H1 (cell line): ENCODE measurements around the gene ZNF683. TPM values are rescaled to one million over a fixed set of nuclear protein-coding genes. Genes with fewer than 3 reads are reported as not detected.

Experiments
- CTCF ChIA-PET: fragments of 300-600 bp; sonication (Branson Sonifier 250); formaldehyde crosslinking; loops from one replicate; lab custom pipeline; 2021; ENCODE audit not compliant: partially characterized antibody; lab: Charles Lee
- POLR2A ChIA-PET: fragments of 300-600 bp; sonication (Branson Sonifier 250); formaldehyde crosslinking; loops from one replicate; lab custom pipeline; 2021; ENCODE audit warnings: inconsistent platforms; ENCODE audit not compliant: partially characterized antibody; lab: Charles Lee
- DNase-seq, 2 experiments: peaks; one replicate each; pipeline versions ENCODE4 v3.0.0 to v3.0.0-alpha.2; 2010 to 2022; ENCODE audit warnings: low spot score in 2 of 2, low read depth in 1 of 2, mixed read lengths in 1 of 2
- FAIRE-seq: peaks from 2 replicates; lab custom pipeline; 2011; peaks lifted over from hg19 to GRCh38; lab: Jason Lieb, UNC
- H2AFZ ChIP-seq: 2 replicates; pipeline ENCODE4 v1.8.1; 2012; ENCODE audit warnings: low read length, inconsistent platforms
- H2AK5ac ChIP-seq: 2 replicates; pipeline ENCODE4 v1.6.1; 2013; ENCODE audit warnings: low read depth, low read length
- H2BK120ac ChIP-seq: replicated peaks from 2 replicates; pipeline ENCODE3; 2013; ENCODE audit warnings: low read depth, low read length, inconsistent platforms
- H2BK12ac ChIP-seq: 2 replicates; pipeline ENCODE4 v1.6.1; 2013; ENCODE audit warnings: low read depth, low read length
- H2BK15ac ChIP-seq: 2 replicates; pipeline ENCODE4 v1.6.1; 2013; ENCODE audit warnings: low read length
- H2BK20ac ChIP-seq: 2 replicates; pipeline ENCODE4 v1.6.1; 2013; ENCODE audit warnings: low read length
- H2BK5ac ChIP-seq: 2 replicates; pipeline ENCODE4 v1.6.1; 2013; ENCODE audit warnings: low read depth, low read length
- H3K14ac ChIP-seq: 2 replicates; pipeline ENCODE4 v1.6.1; 2013; ENCODE audit warnings: inconsistent platforms; ENCODE audit not compliant: insufficient read length
- H3K18ac ChIP-seq: 2 replicates; pipeline ENCODE4 v1.6.1; 2013; ENCODE audit warnings: low read length; ENCODE audit errors: extremely low read depth
- H3K23ac ChIP-seq: 2 replicates; pipeline ENCODE4 v1.6.1; 2013; ENCODE audit warnings: inconsistent platforms; ENCODE audit not compliant: insufficient read length
- H3K23me2 ChIP-seq: 2 replicates; pipeline ENCODE4 v1.6.1; 2013; ENCODE audit warnings: low read depth, low read length
- H3K27ac ChIP-seq: 2 replicates; pipeline ENCODE4 v1.6.1; 2011; ENCODE audit warnings: low read depth, low read length, inconsistent platforms
- H3K27me3 ChIP-seq, 4 experiments: replicated peaks in 1 of 4; 1 replicate in 1 of 4; 2 replicates in 3 of 4; pipeline versions ENCODE4 v1.6.1 to v1.8.1; 2011 to 2013; ENCODE audit warnings: low read length in 3 of 4, mild to moderate bottlenecking in 3 of 4, inconsistent platforms in 2 of 4, mixed read lengths in 2 of 4, moderate library complexity in 1 of 4; ENCODE audit not compliant: control insufficient read depth in 3 of 4, insufficient read depth in 3 of 4; ENCODE audit errors: extremely low read depth in 1 of 4
- H3K36me3 ChIP-seq, 4 experiments: 2 replicates each; pipeline versions ENCODE4 v1.6.1 to v1.8.1; 2011 to 2013; ENCODE audit warnings: mild to moderate bottlenecking in 4 of 4, low read length in 3 of 4, moderate library complexity in 2 of 4, control low read depth in 1 of 4, inconsistent platforms in 1 of 4; ENCODE audit not compliant: insufficient read depth in 4 of 4, control insufficient read depth in 2 of 4
- H3K4ac ChIP-seq: replicated peaks from 2 replicates; pipeline ENCODE3; 2013; ENCODE audit warnings: low read length, low read depth, mixed read lengths, inconsistent platforms; ENCODE audit not compliant: insufficient read length
- H3K4me1 ChIP-seq, 4 experiments: replicated peaks in 1 of 4; 1 replicate in 1 of 4; 2 replicates in 3 of 4; pipeline versions ENCODE4 v1.6.1 to v1.8.1; 2011 to 2013; ENCODE audit warnings: low read length in 3 of 4, inconsistent platforms in 2 of 4, mixed read lengths in 1 of 4; ENCODE audit not compliant: insufficient read depth in 4 of 4, control insufficient read depth in 3 of 4
- H3K4me2 ChIP-seq, 2 experiments: 2 replicates each; pipeline versions ENCODE4 v1.6.1 to v1.8.1; 2011 to 2013; ENCODE audit warnings: low read depth in 2 of 2, low read length in 2 of 2, control low read depth in 1 of 2, inconsistent platforms in 1 of 2, mild to moderate bottlenecking in 1 of 2; ENCODE audit not compliant: insufficient read depth in 1 of 2
- H3K4me3 ChIP-seq, 4 experiments: fragments of 200-600, 300-600 bp in 1 of 4; sonication (generic), shearing (Covaris generic), sonication (Bioruptor Twin) in 1 of 4; 2 replicates each; pipeline versions ENCODE4 v1.5.1 to v1.8.1; 2011 to 2016; ENCODE audit warnings: low read length in 4 of 4, low read depth in 3 of 4, control low read depth in 2 of 4, inconsistent platforms in 2 of 4, mild to moderate bottlenecking in 2 of 4, mixed read lengths in 1 of 4, moderate library complexity in 1 of 4; ENCODE audit not compliant: insufficient read depth in 2 of 4; ENCODE audit errors: extremely low read depth in 1 of 4
- H3K56ac ChIP-seq: replicated peaks from 2 replicates; pipeline ENCODE3; 2013; ENCODE audit warnings: low read depth, mild to moderate bottlenecking, mixed read lengths, low read length, inconsistent platforms; ENCODE audit not compliant: insufficient read length
- H3K79me1 ChIP-seq: 2 replicates; pipeline ENCODE4 v1.6.1; 2013; ENCODE audit warnings: low read depth, low read length, control low read depth
- H3K79me2 ChIP-seq, 2 experiments: 2 replicates each; pipeline versions ENCODE4 v1.6.1 to v1.8.1; 2012 to 2013; ENCODE audit warnings: low read length in 2 of 2, mild to moderate bottlenecking in 2 of 2, inconsistent platforms in 1 of 2; ENCODE audit not compliant: insufficient read depth in 2 of 2, control insufficient read depth in 1 of 2
- H3K9ac ChIP-seq, 4 experiments: replicated peaks in 1 of 4; 1 replicate in 1 of 4; 2 replicates in 3 of 4; pipeline versions ENCODE4 v1.6.1 to v1.8.1; 2011 to 2013; ENCODE audit warnings: low read depth in 3 of 4, low read length in 3 of 4, control low read depth in 2 of 4, mild to moderate bottlenecking in 2 of 4, moderate library complexity in 2 of 4, inconsistent platforms in 1 of 4; ENCODE audit errors: extremely low read depth in 1 of 4
- H3K9me3 ChIP-seq, 2 experiments: 2 replicates each; pipeline versions ENCODE4 v1.6.1 to v1.8.1; 2012 to 2013; ENCODE audit warnings: mild to moderate bottlenecking in 2 of 2, moderate library complexity in 2 of 2, control low read depth in 1 of 2, inconsistent platforms in 1 of 2, low read depth in 1 of 2, low read length in 1 of 2, mixed read lengths in 1 of 2; ENCODE audit not compliant: insufficient read depth in 2 of 2
- H4K20me1 ChIP-seq, 2 experiments: replicated peaks in 1 of 2; 2 replicates each; pipeline versions ENCODE3 to v1.8.1; 2011 to 2013; ENCODE audit warnings: inconsistent platforms in 2 of 2, low read length in 2 of 2, mild to moderate bottlenecking in 1 of 2; ENCODE audit not compliant: insufficient read depth in 2 of 2, control insufficient read depth in 1 of 2
- H4K5ac ChIP-seq: 2 replicates; pipeline ENCODE4 v1.6.1; 2013; ENCODE audit warnings: low read length, low read depth, mixed read lengths, inconsistent platforms; ENCODE audit not compliant: insufficient read length
- H4K8ac ChIP-seq: 2 replicates; pipeline ENCODE4 v1.8.0; 2013; ENCODE audit warnings: mild to moderate bottlenecking, moderate library complexity, low read length, inconsistent platforms; ENCODE audit not compliant: insufficient read depth; ENCODE audit errors: extremely low read depth
- H4K91ac ChIP-seq: replicated peaks from 2 replicates; pipeline ENCODE3; 2013; ENCODE audit warnings: low read length, mixed read lengths, inconsistent platforms; ENCODE audit not compliant: insufficient read length
- BCL11A ChIP-seq, 2 experiments: IDR thresholded peaks; one replicate each; pipeline ENCODE4 v1.6.1; 2011; ENCODE audit warnings: low read depth in 2 of 2, low read length in 2 of 2, mild to moderate bottlenecking in 2 of 2
- CHD2 ChIP-seq: IDR thresholded peaks from 2 replicates; pipeline ENCODE4 v1.6.1; 2012; ENCODE audit warnings: low read length, improper control_type of control experiment
- E2F6 ChIP-seq: IDR thresholded peaks from 2 replicates; pipeline ENCODE4 v1.6.1; 2012; ENCODE audit warnings: inconsistent platforms
- GTF2F1 ChIP-seq: IDR thresholded peaks from 2 replicates; pipeline ENCODE4 v1.6.1; 2012; ENCODE audit warnings: low read depth, low read length, improper control_type of control experiment, borderline replicate concordance
- KDM5A ChIP-seq: fragments of 200-600 bp; IDR thresholded peaks from 2 replicates; pipeline ENCODE4 v1.7.1; 2012; ENCODE audit warnings: mild to moderate bottlenecking, low read length, inconsistent platforms, mixed read lengths
- NANOG ChIP-seq: IDR thresholded peaks from 2 replicates; pipeline ENCODE4 v1.6.1; 2011; ENCODE audit warnings: low read length, low read depth, mild to moderate bottlenecking, inconsistent platforms; ENCODE audit not compliant: insufficient read depth, poor library complexity, severe bottlenecking
- POLR2A ChIP-seq, 2 experiments: IDR thresholded peaks; 1 replicate in 1 of 2; 2 replicates in 1 of 2; pipeline ENCODE4 v1.6.1; 2011; ENCODE audit warnings: low read depth in 2 of 2, low read length in 2 of 2, mild to moderate bottlenecking in 2 of 2; ENCODE audit errors: control extremely low read depth in 1 of 2
- RXRA ChIP-seq: IDR thresholded peaks from 2 replicates; pipeline ENCODE4 v1.6.1; 2011; ENCODE audit warnings: low read depth, mild to moderate bottlenecking, low read length, moderate library complexity; ENCODE audit not compliant: insufficient read depth
- SIRT6 ChIP-seq: IDR thresholded peaks from one replicate; pipeline ENCODE4 v1.7.1; 2012; ENCODE audit warnings: low read length, inconsistent platforms
- SIX5 ChIP-seq: IDR thresholded peaks from 2 replicates; pipeline ENCODE4 v1.6.1; 2011; ENCODE audit warnings: mild to moderate bottlenecking, low read depth, low read length
- SP2 ChIP-seq: IDR thresholded peaks from 2 replicates; pipeline ENCODE4 v1.6.1; 2012; ENCODE audit warnings: mild to moderate bottlenecking, low read length, inconsistent platforms
- WGBS, 2 experiments: shearing (Covaris generic) in 1 of 2; methylation state at CpG; one replicate each; pipeline versions ENCODE4 v1.1.6 to v1.1.7; 2013 to 2015; ENCODE audit warnings: low lambda C conversion rate in 2 of 2, mixed read lengths in 2 of 2, inconsistent platforms in 1 of 2, low coverage in 1 of 2, missing lambda C conversion rate in 1 of 2; ENCODE audit not compliant: insufficient replicate concordance in 2 of 2, insufficient coverage in 1 of 2, insufficient read length in 1 of 2; ENCODE audit errors: extremely low coverage in 1 of 2, missing lambda C conversion rate in 1 of 2; 5-methylcytosine and 5-hydroxymethylcytosine counted together
- polyA plus RNA-seq, 7 experiments: library from polyadenylated mRNA; depleted of rRNA in 3 of 7; stranded (reverse) in 5 of 7; unstranded in 2 of 7; fragments of >200 nt in 5 of 7; fragments of 200-250 nt in 2 of 7; gene quantifications; 1 replicate in 5 of 7; 2 replicates in 1 of 7; 4 replicates in 1 of 7; pipeline versions ENCODE4 v1.2.1 to v1.2.3, GENCODE V29; 2011 to 2013; ENCODE audit warnings: missing spikeins in 2 of 7, mixed read lengths in 2 of 7
- total RNA-seq: library from RNA; stranded (reverse); fragmentation: NEBNext Ultra II Directional; extraction: Animal tissue kit (Norgen Biotek cat#: 25700); gene quantifications from 2 replicates; pipeline ENCODE4 v1.2.1, GENCODE V29; 2021

Gene ZNF683
- total and polyA plus RNA-seq, 2 of the 8 experiments (the other 6 are each of a cell fraction or from before 2014, with no cell fraction given): not detected

- Histone ChIP-seq H2BK15ac (0 out of 2 replicates have a peak overlapping the region, but pooled peaks have one; percentile 4), H3K27me3 (no peaks in the 10 kb centered on the region), H2BK120ac (no peak overlapping the region), H3K4me3 (no peak overlapping the region), H3K23ac (no peak overlapping the region), H3K79me2 (no peaks in the 10 kb centered on the region), H3K14ac (no peak overlapping the region), H3K36me3 (no peaks in the 10 kb centered on the region), H3K9me3 (no peaks in the 10 kb centered on the region), H2BK20ac (no peak overlapping the region), H3K27ac (no peak overlapping the region), H3K56ac (no peak overlapping the region), H3K23me2 (no peaks in the 10 kb centered on the region; the same call in 1 of the 2 replicates), H2AK5ac (no peak overlapping the region), H4K8ac (no peak overlapping the region), H2BK12ac (no peak overlapping the region), H3K18ac (no peak overlapping the region), H2BK5ac (no peak overlapping the region; the same call in 1 of the 2 replicates), H3K4ac (no peak overlapping the region), H3K9ac (peak overlapping the region in 1 of 4 experiments; percentile 4; a peak in 1 of 7 replicates), H3K4me2 (no peak overlapping the region), H3K4me1 (0 out of 7 replicates have a peak, but pooled peaks cover 0 to under 1% (median 0%) of the 10 kb centered on the region in 4 experiments), H4K5ac (no peak overlapping the region), H2AFZ (no peak overlapping the region), H3K79me1 (no peaks in the 10 kb centered on the region), H4K91ac (no peak overlapping the region), H4K20me1 (peaks cover 0 to 1% of the 10 kb centered on the region in 2 experiments)
- ChIA-PET CTCF (interaction anchor here (0.6 to 1.1 kb wide), 3 partner anchors 12 to 299 kb away, joined by 3 read pairs; no protein-coding TSS in a partner anchor), POLR2A (interaction anchor here (1.6 kb wide), 1 partner anchor 13 kb away, joined by 4 read pairs; no protein-coding TSS in a partner anchor)
- 83% methylated on average over 4 of the region's 4 CpGs; no CpG with 5 or more reads in 1 of the 2 experiments for WGBS, 2 experiments
- FAIRE-seq (no peak), DNase-seq (no peak)
- TF ChIP-seq SIRT6 (no peak), POLR2A (IDR thresholded peaks at IDR 0.05; ENCODE audit: control extremely low read depth in 1 of 2, low read depth in 2 of 2, low read length in 2 of 2) (no peak), GTF2F1 (no peak), CHD2 (no peak), RXRA (no peak), BCL11A (IDR thresholded peaks at IDR 0.05; ENCODE audit: low read depth in 2 of 2, low read length in 2 of 2) (no peak), NANOG (no peak), KDM5A (no peak), SIX5 (no peak), SP2 (no peak), E2F6 (no peak)
These were observed 31.1 kb upstream of the ZNF683 start for GRCh38 chr1:26403656-26404055.
